ENCODE results near the gene TCF7.

GRCh38 chr5:134114886-134115805 lies 665 bp downstream of the TCF7 start:
- TF ChIP-seq CTCF (IDR thresholded peaks at IDR 0.05; ENCODE audit: poor library complexity, severe bottlenecking) (no peak), POLR2AphosphoS5 (IDR thresholded peaks at IDR 0.05) (no peak), SMC3 (conservative IDR thresholded peaks at IDR 0.05; ENCODE audit: poor library complexity) (no peak), TAF1 (IDR thresholded peaks at IDR 0.05; ENCODE audit: low read depth) (no peak), EP300 (conservative IDR thresholded peaks at IDR 0.05; ENCODE audit: poor library complexity, severe bottlenecking) (no peak), REST (IDR thresholded peaks at IDR 0.05; ENCODE audit: borderline replicate concordance) (no peak), EZH2 (IDR thresholded peaks at IDR 0.05; ENCODE audit: borderline replicate concordance, insufficient read depth, low read length, poor library complexity, severe bottlenecking) (no peak), RAD21 (conservative IDR thresholded peaks at IDR 0.05) (no peak), MXI1 (conservative IDR thresholded peaks at IDR 0.05; ENCODE audit: poor library complexity, severe bottlenecking) (no peak)
